SK-N-SH (cell line): ENCODE data around the gene USP17L28.
"Not testable (repeated sequence)": the region's sequence is repeated elsewhere in the genome, so short reads cannot be mapped to it uniquely, and the experiment has no call there.

Experiments used
- EZH2phosphoT487 ChIP-seq: fragments of 200-600 bp; sonication (generic); IDR thresholded peaks from 2 replicates; pipeline ENCODE4 v1.6.1; 2017; ENCODE audit warnings: low read depth, mixed run types, mild to moderate bottlenecking, antibody characterized with exemption, moderate library complexity, borderline replicate concordance
- REST ChIP-seq: IDR thresholded peaks from 2 replicates; pipeline ENCODE4 v1.6.1; 2012; ENCODE audit warnings: mild to moderate bottlenecking, low read depth, low read length, moderate library complexity
- TF ChIP-seq, protein P1 (sequence below): fragments of 200-600 bp; sonication (generic); IDR thresholded peaks from 2 replicates; pipeline ENCODE4 v1.6.1; 2017; ENCODE audit warnings: antibody characterized with exemption, mild to moderate bottlenecking, moderate library complexity

DNA sequence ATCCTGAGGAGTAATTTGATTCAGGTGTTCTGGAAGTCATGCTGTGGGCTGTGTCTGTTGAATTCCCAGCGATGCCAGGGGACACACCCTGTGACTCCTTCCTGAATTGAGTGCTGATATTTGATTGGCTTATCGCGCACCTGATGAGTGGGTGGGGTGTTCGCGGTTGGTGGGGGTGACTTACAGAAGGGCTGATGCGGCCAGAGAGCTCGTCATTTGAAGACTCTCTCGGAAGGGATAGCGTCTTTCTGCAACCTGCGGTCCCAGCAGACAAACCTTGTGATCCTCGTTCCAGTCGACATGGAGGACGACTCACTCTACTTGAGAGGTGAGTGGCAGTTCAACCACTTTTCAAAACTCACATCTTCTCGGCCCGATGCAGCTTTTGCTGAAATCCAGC, at the start of gene USP17L28:
- TF ChIP-seq, protein P1, sequence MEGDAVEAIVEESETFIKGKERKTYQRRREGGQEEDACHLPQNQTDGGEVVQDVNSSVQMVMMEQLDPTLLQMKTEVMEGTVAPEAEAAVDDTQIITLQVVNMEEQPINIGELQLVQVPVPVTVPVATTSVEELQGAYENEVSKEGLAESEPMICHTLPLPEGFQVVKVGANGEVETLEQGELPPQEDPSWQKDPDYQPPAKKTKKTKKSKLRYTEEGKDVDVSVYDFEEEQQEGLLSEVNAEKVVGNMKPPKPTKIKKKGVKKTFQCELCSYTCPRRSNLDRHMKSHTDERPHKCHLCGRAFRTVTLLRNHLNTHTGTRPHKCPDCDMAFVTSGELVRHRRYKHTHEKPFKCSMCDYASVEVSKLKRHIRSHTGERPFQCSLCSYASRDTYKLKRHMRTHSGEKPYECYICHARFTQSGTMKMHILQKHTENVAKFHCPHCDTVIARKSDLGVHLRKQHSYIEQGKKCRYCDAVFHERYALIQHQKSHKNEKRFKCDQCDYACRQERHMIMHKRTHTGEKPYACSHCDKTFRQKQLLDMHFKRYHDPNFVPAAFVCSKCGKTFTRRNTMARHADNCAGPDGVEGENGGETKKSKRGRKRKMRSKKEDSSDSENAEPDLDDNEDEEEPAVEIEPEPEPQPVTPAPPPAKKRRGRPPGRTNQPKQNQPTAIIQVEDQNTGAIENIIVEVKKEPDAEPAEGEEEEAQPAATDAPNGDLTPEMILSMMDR, result not testable (repeated sequence)
- TF ChIP-seq REST, EZH2phosphoT487: not testable (repeated sequence)
